Suprapubic skin (tissue), 4 donors: ENCODE data around the gene PPM1A. TPM values are rescaled to one million over a fixed set of nuclear protein-coding genes. Genes with fewer than 3 reads are reported as not detected.

Source experiments
- DNase-seq, 2 donors: peaks; one replicate each; pipeline ENCODE4 v3.0.0-alpha.2; 2019; ENCODE audit warnings: low spot score in 2 of 2
- H3K27ac ChIP-seq: fragments of 200-600 bp; sonication (generic); one replicate; pipeline ENCODE4 v1.5.1; 2019
- H3K27me3 ChIP-seq: fragments of 200-600 bp; sonication (generic); one replicate; pipeline ENCODE4 v1.5.1; 2019
- H3K36me3 ChIP-seq: fragments of 200-600 bp; sonication (generic); one replicate; pipeline ENCODE4 v1.5.1; 2019
- H3K4me1 ChIP-seq: fragments of 200-600 bp; sonication (generic); one replicate; pipeline ENCODE4 v1.5.1; 2019
- H3K4me3 ChIP-seq: fragments of 200-600 bp; sonication (generic); one replicate; pipeline ENCODE4 v1.5.1; 2019; ENCODE audit warnings: mild to moderate bottlenecking
- H3K9me3 ChIP-seq: fragments of 200-600 bp; sonication (generic); one replicate; pipeline ENCODE4 v1.5.1; 2019
- CTCF ChIP-seq, 2 donors: fragments of 200-600 bp in 1 of 2; fragments of 450-650 bp in 1 of 2; sonication (generic) in 1 of 2; IDR thresholded peaks; one replicate each; pipeline ENCODE4 v1.5.1; 2016 to 2019; ENCODE audit warnings: antibody characterized with exemption in 2 of 2, mild to moderate bottlenecking in 1 of 2, moderate library complexity in 1 of 2
- EP300 ChIP-seq: sonication (generic); formaldehyde crosslinking; IDR thresholded peaks from one replicate; pipeline ENCODE4 v1.6.1; 2017; ENCODE audit warnings: antibody characterized with exemption
- POLR2A ChIP-seq, 2 donors: fragments of 450-650 bp; IDR thresholded peaks; one replicate each; pipeline ENCODE4 v1.6.1; 2017; ENCODE audit warnings: antibody characterized with exemption in 2 of 2, mild to moderate bottlenecking in 2 of 2, moderate library complexity in 2 of 2
- POLR2AphosphoS5 ChIP-seq, 3 donors: sonication (generic); formaldehyde crosslinking; IDR thresholded peaks; one replicate each; pipeline ENCODE4 v1.6.1; 2017; ENCODE audit warnings: antibody characterized with exemption in 3 of 3
- WGBS: methylation state at CpG from one replicate; pipeline ENCODE4 v1.1.5; 2018; 5-methylcytosine and 5-hydroxymethylcytosine counted together
- total RNA-seq, 4 donors: library from RNA; depleted of rRNA; stranded (reverse); fragments of >200 nt; gene quantifications; one replicate each; pipeline ENCODE4 v1.1.0, GENCODE V29; 2016

PPM1A gene
- total RNA-seq, 4 donors from 2014 or later: 29.7 to 58.4 (median 43.5) TPM

- H3K36me3 ChIP-seq: peaks cover 34% of the 10 kb centered on the region
- TF ChIP-seq CTCF (IDR thresholded peaks at IDR 0.05) (no peak), EP300 (no peak), POLR2A (IDR thresholded peaks at IDR 0.05) (no peak), POLR2AphosphoS5 (IDR thresholded peaks at IDR 0.05) (no peak)
Observed at GRCh38 chr14:60294411-60295069, 45.5 kb downstream of the PPM1A start.

GRCh38 chr14:60300019-60300418 lies 51.0 kb downstream of the PPM1A start:
- Histone ChIP-seq H3K27me3 (no peaks in the 10 kb centered on the region), H3K27ac (no peak overlapping the region), H3K36me3 (no peaks in the 10 kb centered on the region), H3K4me1 (no peaks in the 10 kb centered on the region), H3K4me3 (no peak overlapping the region), H3K9me3 (no peaks in the 10 kb centered on the region)
- DNase-seq: no peak
- TF ChIP-seq EP300 (no peak), POLR2AphosphoS5 (IDR thresholded peaks at IDR 0.05) (no peak), POLR2A (IDR thresholded peaks at IDR 0.05) (no peak), CTCF (IDR thresholded peaks at IDR 0.05) (no peak)

More at GRCh38 chr14:60294411-60295069, 45.5 kb downstream of the PPM1A start:
- H3K27ac ChIP-seq: no peak overlapping the region
- WGBS: 92% methylated on average over 3 of the region's 3 CpGs
- no peaks in the 10 kb centered on the region for H3K4me1 ChIP-seq
- H3K9me3 ChIP-seq: no peaks in the 10 kb centered on the region
- H3K27me3 ChIP-seq: no peaks in the 10 kb centered on the region
- no peak overlapping the region for H3K4me3 ChIP-seq
- DNase-seq: no peak

- Histone ChIP-seq H3K4me1 (no peaks in the 10 kb centered on the region), H3K36me3 (no peaks in the 10 kb centered on the region), H3K9me3 (no peaks in the 10 kb centered on the region), H3K27me3 (no peaks in the 10 kb centered on the region), H3K27ac (no peak overlapping the region), H3K4me3 (no peak overlapping the region)
- no peak for DNase-seq
- no peak for TF ChIP-seq CTCF (IDR thresholded peaks at IDR 0.05)
- TF ChIP-seq POLR2AphosphoS5 (IDR thresholded peaks at IDR 0.05): no peak
- no peak for TF ChIP-seq EP300
- no peak for TF ChIP-seq POLR2A (IDR thresholded peaks at IDR 0.05)
- WGBS: 80% methylated on average over 5 of the region's 5 CpGs
Observed at GRCh38 chr14:60301685-60302084, 52.7 kb downstream of the PPM1A start.

GRCh38 chr14:60302663-60303062 lies 53.6 kb downstream of the PPM1A start:
- Histone ChIP-seq H3K27ac (no peak overlapping the region), H3K4me1 (no peaks in the 10 kb centered on the region), H3K9me3 (no peaks in the 10 kb centered on the region), H3K4me3 (no peak overlapping the region), H3K27me3 (no peaks in the 10 kb centered on the region), H3K36me3 (no peaks in the 10 kb centered on the region)
- 65% methylated on average over 1 of the region's 1 CpG for WGBS
- TF ChIP-seq CTCF (IDR thresholded peaks at IDR 0.05) (no peak), POLR2A (IDR thresholded peaks at IDR 0.05) (no peak), EP300 (no peak)
- DNase-seq: no peak

GRCh38 chr14:60303745-60304144 lies 54.7 kb downstream of the PPM1A start:
- H3K27me3 ChIP-seq: no peaks in the 10 kb centered on the region
- no peak for TF ChIP-seq EP300
- no peak for TF ChIP-seq CTCF (IDR thresholded peaks at IDR 0.05)
- no peak for TF ChIP-seq POLR2AphosphoS5 (IDR thresholded peaks at IDR 0.05)
- no peak for TF ChIP-seq POLR2A (IDR thresholded peaks at IDR 0.05)
- no peak for DNase-seq
- H3K27ac ChIP-seq: no peak overlapping the region
- no peaks in the 10 kb centered on the region for H3K9me3 ChIP-seq
- 73% methylated on average over 7 of the region's 7 CpGs for WGBS
- H3K4me3 ChIP-seq: no peak overlapping the region
- H3K4me1 ChIP-seq: no peaks in the 10 kb centered on the region
- no peaks in the 10 kb centered on the region for H3K36me3 ChIP-seq
